DMS114 treated with DMSO at 0.1 percent for 48 hours (cell line): ENCODE measurements around the gene CCDC200.
"Not testable (repeated sequence)": the region's sequence is repeated elsewhere in the genome, so short reads cannot be mapped to it uniquely, and the experiment has no call there.

Experiments used
- DNase-seq: peaks from one replicate; lab custom pipeline; 2025; ENCODE audit not compliant: unreplicated experiment; lab: John Stamatoyannopoulos, UW

Gene CCDC200

GRCh38 chr17:43228020-43228782, at the start of gene CCDC200:
Gene CCDC200, minus strand, starts transcription at chr17:43228623. Its CDS starts 69 bp downstream, at chr17:43228554.
- DNase-seq, result not testable (repeated sequence)

GRCh38 chr17:43272914-43273313, 44.5 kb upstream of the CCDC200 start:
- DNase-seq, result not testable (repeated sequence)

DNA sequence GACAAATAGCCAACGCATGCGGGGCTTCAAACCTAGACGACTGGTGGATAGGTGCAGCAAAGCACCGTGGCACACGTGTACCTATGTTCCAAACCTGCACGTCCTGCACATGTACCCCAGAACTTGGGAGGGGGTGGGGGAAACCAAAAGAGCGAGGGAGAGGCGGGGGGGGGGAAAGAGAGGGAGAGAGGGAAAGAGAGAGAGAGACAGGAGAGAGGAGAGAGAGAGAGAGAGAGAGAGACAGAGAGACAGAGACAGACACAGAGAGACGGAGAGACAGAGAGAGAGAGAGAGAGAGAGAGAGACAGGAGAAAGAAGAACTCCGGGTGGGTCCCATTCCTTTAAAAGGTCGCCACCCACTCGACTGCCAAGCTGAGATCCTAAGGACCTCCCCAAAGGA, 44.1 kb upstream of the CCDC200 start:
- DNase-seq, result not testable (repeated sequence)

DNA sequence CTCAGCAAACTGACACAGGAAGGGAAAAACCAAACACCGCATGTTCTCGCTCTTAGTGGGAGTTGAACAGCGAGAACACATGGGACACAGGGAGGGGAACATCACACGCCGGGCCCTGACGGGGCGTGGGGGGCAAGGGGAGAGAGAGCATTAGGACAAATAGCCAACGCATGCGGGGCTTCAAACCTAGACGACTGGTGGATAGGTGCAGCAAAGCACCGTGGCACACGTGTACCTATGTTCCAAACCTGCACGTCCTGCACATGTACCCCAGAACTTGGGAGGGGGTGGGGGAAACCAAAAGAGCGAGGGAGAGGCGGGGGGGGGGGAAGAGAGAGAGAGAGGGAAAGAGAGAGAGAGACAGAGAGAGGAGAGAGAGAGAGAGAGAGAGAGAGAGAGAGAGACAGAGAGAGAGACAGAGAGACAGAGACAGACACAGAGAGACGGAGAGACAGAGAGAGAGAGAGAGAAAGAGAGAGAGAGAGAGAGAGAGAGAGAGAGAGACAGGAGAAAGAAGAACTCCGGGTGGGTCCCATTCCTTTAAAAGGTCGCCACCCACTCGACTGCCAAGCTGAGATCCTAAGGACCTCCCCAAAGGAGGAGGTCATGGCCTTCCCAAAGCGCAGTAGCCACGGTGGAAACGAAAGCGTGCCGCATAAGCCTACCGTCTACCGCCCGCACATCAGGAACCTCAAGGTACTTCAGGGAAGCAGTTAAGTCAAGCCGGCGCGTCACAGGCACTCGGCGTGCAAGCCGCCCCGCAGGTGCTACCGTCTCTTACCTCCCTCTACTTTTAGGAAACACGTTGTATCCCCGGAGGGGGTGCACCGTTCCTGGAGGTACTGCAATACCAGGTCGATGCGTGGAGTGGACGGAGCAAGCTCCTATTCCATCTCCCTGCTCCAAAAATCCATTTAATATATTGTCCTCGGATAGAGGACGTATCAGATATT, 42.4 kb upstream of the CCDC200 start:
- not testable (repeated sequence) for DNase-seq

DNA sequence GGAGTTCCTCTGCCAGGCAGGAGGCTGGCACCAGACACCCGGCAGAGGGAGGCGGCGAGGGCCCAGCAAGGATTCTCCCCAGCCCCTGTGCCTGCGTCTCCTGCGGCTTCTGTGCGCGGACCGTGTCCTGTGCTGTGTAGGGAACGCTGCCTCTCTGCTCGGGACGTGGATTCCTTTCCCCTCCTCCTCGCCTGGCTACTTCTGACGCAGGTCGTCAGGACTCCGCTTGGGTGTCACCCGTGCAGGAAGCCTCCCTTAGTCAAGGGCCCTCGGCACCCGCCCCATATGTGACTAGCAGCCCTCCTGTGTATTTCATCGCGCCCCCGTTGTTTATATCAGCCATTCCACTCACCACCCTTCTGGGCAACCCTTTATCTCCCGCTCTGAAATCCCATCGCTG, 18.0 kb upstream of the CCDC200 start:
- not testable (repeated sequence) for DNase-seq

- not testable (repeated sequence) for DNase-seq
Measured at GRCh38 chr17:43240596-43241352, 12.4 kb upstream of the CCDC200 start.

DNA sequence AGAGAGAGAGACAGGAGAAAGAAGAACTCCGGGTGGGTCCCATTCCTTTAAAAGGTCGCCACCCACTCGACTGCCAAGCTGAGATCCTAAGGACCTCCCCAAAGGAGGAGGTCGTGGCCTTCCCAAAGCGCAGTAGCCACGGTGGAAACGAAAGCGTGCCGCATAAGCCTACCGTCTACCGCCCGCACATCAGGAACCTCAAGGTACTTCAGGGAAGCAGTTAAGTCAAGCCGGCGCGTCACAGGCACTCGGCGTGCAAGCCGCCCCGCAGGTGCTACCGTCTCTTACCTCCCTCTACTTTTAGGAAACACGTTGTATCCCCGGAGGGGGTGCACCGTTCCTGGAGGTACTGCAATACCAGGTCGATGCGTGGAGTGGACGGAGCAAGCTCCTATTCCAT, 11.2 kb upstream of the CCDC200 start:
- DNase-seq, result not testable (repeated sequence)

DNA sequence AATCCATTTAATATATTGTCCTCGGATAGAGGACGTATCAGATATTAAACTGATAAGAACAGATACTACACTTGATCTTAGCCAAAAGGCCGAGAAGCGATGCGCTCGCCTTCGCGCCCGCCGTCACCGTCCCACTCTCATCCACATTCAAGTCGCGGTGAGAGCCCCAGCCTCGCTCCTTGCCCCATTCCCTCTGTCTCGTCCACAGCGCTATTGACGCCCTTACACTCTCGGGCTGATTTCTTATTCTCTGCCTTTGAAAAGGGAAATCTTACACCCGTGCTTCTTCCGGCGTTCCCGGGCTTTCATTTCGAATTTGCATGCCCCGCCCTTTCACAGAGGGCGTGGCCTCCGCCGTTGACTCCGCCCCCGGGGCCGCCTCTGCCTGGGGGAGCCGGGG, 5.5 kb upstream of the CCDC200 start, which contains the start of gene RNU2-1:
TSS of gene RNU2-1 (minus strand) at position 101 of the 400 bp plus-strand sequence.
- DNase-seq, result not testable (repeated sequence)

DNA sequence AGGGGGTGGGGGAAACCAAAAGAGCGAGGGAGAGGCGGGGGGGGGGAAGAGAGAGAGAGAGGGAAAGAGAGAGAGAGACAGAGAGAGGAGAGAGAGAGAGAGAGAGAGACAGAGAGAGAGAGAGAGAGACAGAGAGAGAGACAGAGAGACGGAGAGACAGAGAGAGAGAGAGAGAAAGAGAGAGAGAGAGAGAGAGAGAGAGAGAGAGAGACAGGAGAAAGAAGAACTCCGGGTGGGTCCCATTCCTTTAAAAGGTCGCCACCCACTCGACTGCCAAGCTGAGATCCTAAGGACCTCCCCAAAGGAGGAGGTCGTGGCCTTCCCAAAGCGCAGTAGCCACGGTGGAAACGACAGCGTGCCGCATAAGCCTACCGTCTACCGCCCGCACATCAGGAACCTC, 4.8 kb upstream of the CCDC200 start:
- not testable (repeated sequence) for DNase-seq

- DNase-seq, result not testable (repeated sequence)
Measured at GRCh38 chr17:43232021-43232699, 3.7 kb upstream of the CCDC200 start.

GRCh38 chr17:43231205-43232020, 3.0 kb upstream of the CCDC200 start:
- not testable (repeated sequence) for DNase-seq

GRCh38 chr17:43226393-43226792, 2.0 kb downstream of the CCDC200 start:
- DNase-seq, result no peak

GRCh38 chr17:43224146-43224705, 4.2 kb downstream of the CCDC200 start:
- DNase-seq, result no peak

DNA sequence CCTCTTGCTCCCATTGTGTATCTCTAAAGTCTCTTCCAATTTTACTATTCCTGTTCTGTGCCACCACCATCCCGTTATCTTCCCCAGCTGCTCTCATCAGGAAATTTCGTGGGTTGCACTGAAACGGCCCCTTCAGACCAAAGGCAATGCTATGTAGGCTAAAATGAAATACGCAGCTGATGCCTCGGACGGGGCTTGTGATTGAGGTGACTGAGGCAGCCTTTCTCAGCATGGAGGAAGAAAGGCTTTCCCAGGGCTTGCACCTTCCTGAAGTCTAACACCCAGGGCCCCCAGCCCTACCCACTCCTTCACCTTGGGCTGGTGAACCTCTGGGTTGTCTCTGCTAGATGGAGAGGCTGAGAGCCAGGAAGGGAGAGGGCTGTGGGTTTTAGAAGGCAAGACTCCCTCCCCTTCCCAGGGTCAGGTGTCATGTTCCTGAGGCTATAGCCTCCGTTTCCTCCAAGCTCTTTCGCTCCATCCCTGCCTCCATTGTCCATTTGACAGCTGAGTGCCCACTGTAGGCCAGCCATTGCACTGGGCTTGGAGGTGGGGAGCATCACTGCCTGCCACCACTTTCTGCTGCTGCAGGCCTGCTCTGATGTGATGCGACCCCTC, 7.8 kb downstream of the CCDC200 start:
- no peak for DNase-seq

- DNase-seq, result no peak
Measured at GRCh38 chr17:43219746-43220380, 8.6 kb downstream of the CCDC200 start.

DNA sequence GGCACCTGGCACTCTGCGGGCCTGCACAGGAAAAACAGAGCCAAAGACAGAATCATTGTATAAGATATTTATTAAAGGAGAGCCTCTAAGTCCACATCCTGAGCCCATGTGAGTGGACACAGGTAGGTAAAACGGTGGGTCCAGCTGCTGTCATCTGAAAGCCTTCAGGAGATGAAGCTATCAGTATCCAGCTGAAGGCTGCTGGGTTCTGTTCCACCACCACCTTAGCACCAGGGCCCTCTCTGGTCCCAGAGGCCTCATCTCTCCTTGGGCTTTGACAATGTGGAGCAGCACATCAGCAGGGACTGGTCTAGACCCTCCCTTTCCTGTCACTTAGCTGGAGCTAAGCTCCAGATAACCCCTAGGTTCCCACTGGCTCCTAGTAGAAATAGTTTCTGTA, 9.4 kb downstream of the CCDC200 start:
- no peak for DNase-seq

- DNase-seq, result no peak
Measured at GRCh38 chr17:43217614-43218087, 10.8 kb downstream of the CCDC200 start.
